ENCODE results near the gene TM4SF1. TPM values are rescaled to one million over a fixed set of nuclear protein-coding genes. Genes with fewer than 3 reads are reported as not detected.

Gene TM4SF1
- polyA plus RNA-seq, 1 donor, result 34.4 TPM

GRCh38 chr3:149375501-149376196 lies 1.8 kb downstream of the TM4SF1 start:
- no peak for DNase-seq

GRCh38 chr3:149374793-149375500 lies 2.5 kb downstream of the TM4SF1 start:
- DNase-seq, result no peak

- DNase-seq, result no peak
These were observed 3.1 kb downstream of the TM4SF1 start for GRCh38 chr3:149374391-149374790.

- no peak for DNase-seq
These were observed 4.0 kb downstream of the TM4SF1 start for GRCh38 chr3:149373235-149374125.

- DNase-seq, result no peak
These were observed 5.7 kb downstream of the TM4SF1 start for GRCh38 chr3:149371723-149372114.

- DNase-seq, result no peak
These were observed 6.3 kb downstream of the TM4SF1 start for GRCh38 chr3:149371001-149371722.

- DNase-seq, result no peak
These were observed 7.2 kb downstream of the TM4SF1 start for GRCh38 chr3:149369991-149370866.

GRCh38 chr3:149368674-149369497 lies 8.6 kb downstream of the TM4SF1 start:
- no peak for DNase-seq

- DNase-seq, result no peak
These were observed 9.2 kb downstream of the TM4SF1 start for GRCh38 chr3:149368201-149368673.

- no peak for DNase-seq
These were observed 10.3 kb downstream of the TM4SF1 start for GRCh38 chr3:149366941-149367840.

GRCh38 chr3:149366031-149366430 lies 11.4 kb downstream of the TM4SF1 start:
- DNase-seq, result no peak

- DNase-seq, result no peak
These were observed 12.8 kb downstream of the TM4SF1 start for GRCh38 chr3:149364624-149365023.

GRCh38 chr3:149363053-149363452 lies 14.4 kb downstream of the TM4SF1 start:
- no peak for DNase-seq

GRCh38 chr3:149362366-149362765 lies 15.1 kb downstream of the TM4SF1 start:
- no peak for DNase-seq

- DNase-seq, result no peak
These were observed 20.8 kb downstream of the TM4SF1 start for GRCh38 chr3:149356630-149357029.

GRCh38 chr3:149356044-149356592 lies 21.3 kb downstream of the TM4SF1 start:
- no peak for DNase-seq

- no peak for DNase-seq
These were observed 23.8 kb downstream of the TM4SF1 start for GRCh38 chr3:149353581-149354184.

- no peak for DNase-seq
These were observed 24.9 kb downstream of the TM4SF1 start for GRCh38 chr3:149352556-149352955.

- DNase-seq, result no peak
These were observed 33.5 kb downstream of the TM4SF1 start for GRCh38 chr3:149343951-149344350.
